Measurements from ENCODE around the gene GSTA3.
A peak's percentile ranks its signal among the peaks of the same experiment; 100 is the strongest.
"Not testable (repeated sequence)": the region's sequence is repeated elsewhere in the genome, so short reads cannot be mapped to it uniquely, and the experiment has no call there.

GSTA3 gene

DNA sequence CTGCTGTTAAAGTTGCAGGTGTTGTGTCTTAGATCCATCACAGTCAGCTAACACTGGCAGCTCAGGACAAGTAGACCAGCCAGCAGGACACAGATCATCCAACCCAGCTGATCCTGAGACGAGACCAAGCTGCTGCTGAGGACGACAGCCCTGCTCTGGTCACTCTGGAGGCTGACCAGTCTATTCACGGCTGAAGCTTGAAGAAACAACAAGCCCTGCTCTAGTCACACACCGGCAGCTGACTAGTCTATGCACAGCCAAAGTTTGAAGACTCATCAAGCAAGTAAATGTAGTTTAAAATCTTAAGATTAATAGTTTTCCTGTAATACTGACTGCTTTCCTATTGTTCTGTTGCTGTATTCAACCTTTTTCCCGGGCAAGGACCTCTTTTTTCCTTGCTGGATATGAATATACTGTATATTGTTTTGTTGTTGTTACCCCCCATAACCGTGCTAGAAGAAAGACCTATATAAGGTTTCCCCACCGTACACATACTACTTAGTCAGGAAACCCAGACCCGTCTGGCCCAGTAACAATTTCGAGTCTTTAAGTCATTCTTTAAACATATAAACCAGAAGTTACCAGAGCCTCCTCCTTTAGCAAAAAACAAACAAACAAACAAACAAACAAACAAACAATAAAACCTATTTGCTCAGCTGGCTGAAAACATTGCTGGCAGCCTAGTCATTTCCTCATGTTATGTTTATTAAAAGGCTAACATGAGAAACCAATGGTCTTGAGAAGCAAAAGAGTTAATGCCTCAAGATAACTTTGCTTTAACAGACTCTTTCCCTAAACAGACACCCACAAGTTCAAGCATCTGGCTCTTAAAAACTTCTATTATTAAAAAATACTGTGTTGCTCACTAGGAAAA, 16.7 kb upstream of the GSTA3 start:
- peak overlapping the region; percentile 34; the same call in 1 of the 2 replicates for H3K27ac ChIP-seq
- ChIA-PET POLR2A (ENCODE audit: low non-redundant PET) (no interaction called here), CTCF (interaction anchor here (0.7 kb wide), 1 partner anchor 1574 kb away, joined by 4 read pairs; no protein-coding TSS in a partner anchor)
- TF ChIP-seq, protein P1, sequence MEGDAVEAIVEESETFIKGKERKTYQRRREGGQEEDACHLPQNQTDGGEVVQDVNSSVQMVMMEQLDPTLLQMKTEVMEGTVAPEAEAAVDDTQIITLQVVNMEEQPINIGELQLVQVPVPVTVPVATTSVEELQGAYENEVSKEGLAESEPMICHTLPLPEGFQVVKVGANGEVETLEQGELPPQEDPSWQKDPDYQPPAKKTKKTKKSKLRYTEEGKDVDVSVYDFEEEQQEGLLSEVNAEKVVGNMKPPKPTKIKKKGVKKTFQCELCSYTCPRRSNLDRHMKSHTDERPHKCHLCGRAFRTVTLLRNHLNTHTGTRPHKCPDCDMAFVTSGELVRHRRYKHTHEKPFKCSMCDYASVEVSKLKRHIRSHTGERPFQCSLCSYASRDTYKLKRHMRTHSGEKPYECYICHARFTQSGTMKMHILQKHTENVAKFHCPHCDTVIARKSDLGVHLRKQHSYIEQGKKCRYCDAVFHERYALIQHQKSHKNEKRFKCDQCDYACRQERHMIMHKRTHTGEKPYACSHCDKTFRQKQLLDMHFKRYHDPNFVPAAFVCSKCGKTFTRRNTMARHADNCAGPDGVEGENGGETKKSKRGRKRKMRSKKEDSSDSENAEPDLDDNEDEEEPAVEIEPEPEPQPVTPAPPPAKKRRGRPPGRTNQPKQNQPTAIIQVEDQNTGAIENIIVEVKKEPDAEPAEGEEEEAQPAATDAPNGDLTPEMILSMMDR (conservative IDR thresholded peaks at IDR 0.05; ENCODE audit: low read depth) = no peak
- DNase-seq (ENCODE audit: low spot score) = no peak

DNA sequence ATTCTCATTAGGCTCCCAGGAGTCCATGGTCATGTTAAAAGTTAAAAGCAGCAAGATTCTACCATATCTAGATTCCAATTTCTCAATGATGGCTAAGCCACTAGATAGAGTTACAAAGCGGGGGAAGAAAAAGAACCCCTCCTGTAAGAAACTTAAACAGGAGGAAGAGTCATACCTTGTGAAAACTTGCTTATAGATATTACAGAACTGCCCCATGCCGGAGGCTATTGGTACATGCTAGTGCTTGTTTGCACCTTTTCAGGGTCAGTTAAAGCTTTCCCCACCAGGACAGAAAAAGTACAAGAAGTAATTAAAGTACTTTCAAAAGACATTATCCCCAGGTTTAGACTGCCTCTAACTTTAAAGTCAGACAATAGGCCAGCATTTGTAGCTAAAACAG, 15.5 kb upstream of the GSTA3 start:
- CTCF ChIA-PET = no interaction called here
- TF ChIP-seq, protein P1 (conservative IDR thresholded peaks at IDR 0.05; ENCODE audit: low read depth) = no peak
- DNase-seq (ENCODE audit: low spot score) = peak; percentile 40
- peak overlapping the region; percentile 64 for H3K27ac ChIP-seq
- POLR2A ChIA-PET (ENCODE audit: low non-redundant PET) = no interaction called here

DNA sequence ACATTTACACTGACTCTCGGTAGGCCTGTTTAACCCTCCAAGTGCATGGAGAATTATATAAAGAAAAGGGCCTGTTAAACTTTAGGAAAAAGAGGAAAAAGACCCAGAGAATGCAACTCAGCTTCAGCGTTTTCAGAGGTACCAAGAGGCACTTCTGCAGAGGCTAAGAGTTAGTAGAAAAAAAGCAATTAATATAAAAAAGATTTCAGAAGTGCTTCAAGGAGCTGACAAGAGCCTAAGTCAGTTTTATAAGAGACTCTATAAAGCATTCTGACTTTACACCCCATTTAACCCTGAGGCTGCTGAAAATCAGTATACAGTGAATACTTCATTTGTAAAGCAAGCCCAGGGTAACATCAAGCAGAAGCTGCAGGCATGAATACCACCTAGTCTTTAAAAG, 14.2 kb upstream of the GSTA3 start:
- H3K27ac ChIP-seq; POLR2A ChIA-PET (ENCODE audit: low non-redundant PET): not testable (repeated sequence)

DNA sequence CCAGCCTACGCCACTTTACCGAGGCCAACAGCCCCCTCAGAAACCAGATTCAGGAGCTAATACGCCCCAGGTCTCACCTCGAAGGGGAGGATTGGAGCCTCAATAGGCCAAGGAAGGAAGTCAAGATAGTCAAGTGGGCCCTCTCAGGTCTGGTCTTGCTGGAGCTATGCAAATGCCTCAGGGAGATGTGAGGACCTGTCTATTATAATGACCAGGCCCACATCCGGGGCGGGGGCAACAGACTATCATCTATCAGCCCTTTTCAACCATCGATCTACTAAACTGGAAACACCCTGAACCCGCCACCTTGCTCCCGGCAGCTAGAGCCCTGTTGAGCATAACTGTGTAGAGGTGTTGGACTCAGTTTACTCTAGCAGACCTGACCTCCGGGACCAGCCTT, 12.7 kb upstream of the GSTA3 start:
- TF ChIP-seq, protein P1 (conservative IDR thresholded peaks at IDR 0.05; ENCODE audit: low read depth) = no peak
- no peak overlapping the region for H3K27ac ChIP-seq
- CTCF ChIA-PET = no interaction called here
- POLR2A ChIA-PET (ENCODE audit: low non-redundant PET) = no interaction called here
- no peak for DNase-seq (ENCODE audit: low spot score)

More for the DNA sequence above, 14.2 kb upstream of the GSTA3 start:
- DNase-seq (ENCODE audit: low spot score); CTCF ChIA-PET: not testable (repeated sequence)

DNA sequence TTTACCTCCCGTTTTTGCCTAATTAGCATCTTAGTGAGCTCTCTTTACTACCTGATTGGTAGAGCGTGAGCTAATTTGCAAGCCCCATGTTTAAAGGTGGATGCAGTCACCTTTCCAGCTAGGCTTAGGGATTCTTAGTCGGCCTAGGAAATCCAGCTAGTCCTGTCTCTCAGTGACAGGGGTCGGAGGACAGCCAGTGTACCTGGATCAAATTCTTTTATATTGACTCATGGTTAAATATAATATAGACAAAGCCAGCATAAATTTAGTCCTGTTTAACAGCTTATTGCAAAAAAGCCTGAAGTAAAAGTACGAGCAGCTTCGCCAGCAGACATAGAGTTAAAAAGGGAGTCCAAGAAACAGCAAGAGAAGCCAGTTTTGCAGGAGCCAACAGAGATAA, 12.2 kb upstream of the GSTA3 start:
- POLR2A ChIA-PET (ENCODE audit: low non-redundant PET) = no interaction called here
- CTCF ChIA-PET = no interaction called here
- no peak for DNase-seq (ENCODE audit: low spot score)
- H3K27ac ChIP-seq = no peak overlapping the region
- TF ChIP-seq, protein P1 (conservative IDR thresholded peaks at IDR 0.05; ENCODE audit: low read depth) = no peak

DNA sequence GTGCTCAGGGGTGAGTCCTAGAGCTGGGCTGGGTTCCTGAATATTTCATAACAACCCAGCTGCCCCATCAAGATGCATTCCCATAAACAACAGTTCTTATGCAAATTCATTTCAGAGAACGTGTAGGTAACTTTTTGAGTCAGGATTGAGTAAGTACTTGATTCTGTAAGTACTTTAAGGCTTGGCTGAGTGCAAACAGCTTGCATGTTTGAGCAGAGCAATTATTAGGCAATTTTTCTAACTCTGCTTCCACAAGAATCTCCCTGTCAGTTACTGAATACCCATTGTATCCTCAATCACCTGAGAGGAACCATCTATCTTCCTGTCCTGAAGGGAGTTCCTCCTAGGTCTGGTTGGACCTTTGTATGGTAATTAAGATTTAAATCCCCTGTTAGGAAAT, 10.0 kb upstream of the GSTA3 start:
- peak; percentile 17 for DNase-seq (ENCODE audit: low spot score)
- CTCF ChIA-PET; H3K27ac ChIP-seq; POLR2A ChIA-PET (ENCODE audit: low non-redundant PET): not testable (repeated sequence)

DNA sequence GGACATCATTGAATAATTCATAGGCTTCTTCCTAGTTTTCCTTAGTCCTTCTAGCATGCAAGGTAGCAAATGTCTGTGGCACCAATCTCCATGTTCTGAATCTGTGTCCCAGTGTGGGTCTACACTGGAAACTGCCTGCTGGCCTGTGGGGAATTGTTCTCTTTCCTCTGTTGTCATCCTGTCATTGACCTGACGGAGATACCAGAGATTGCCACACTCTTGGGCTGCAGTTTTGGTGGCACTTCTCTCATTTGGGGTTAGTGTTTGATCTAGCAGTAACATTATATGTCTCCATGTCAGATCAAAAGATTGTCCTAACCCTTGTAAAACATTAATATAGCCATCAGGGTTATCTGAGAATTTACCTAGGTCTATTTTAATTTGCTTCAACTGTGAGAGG, 9.3 kb upstream of the GSTA3 start:
- CTCF ChIA-PET = not testable (repeated sequence)

DNA sequence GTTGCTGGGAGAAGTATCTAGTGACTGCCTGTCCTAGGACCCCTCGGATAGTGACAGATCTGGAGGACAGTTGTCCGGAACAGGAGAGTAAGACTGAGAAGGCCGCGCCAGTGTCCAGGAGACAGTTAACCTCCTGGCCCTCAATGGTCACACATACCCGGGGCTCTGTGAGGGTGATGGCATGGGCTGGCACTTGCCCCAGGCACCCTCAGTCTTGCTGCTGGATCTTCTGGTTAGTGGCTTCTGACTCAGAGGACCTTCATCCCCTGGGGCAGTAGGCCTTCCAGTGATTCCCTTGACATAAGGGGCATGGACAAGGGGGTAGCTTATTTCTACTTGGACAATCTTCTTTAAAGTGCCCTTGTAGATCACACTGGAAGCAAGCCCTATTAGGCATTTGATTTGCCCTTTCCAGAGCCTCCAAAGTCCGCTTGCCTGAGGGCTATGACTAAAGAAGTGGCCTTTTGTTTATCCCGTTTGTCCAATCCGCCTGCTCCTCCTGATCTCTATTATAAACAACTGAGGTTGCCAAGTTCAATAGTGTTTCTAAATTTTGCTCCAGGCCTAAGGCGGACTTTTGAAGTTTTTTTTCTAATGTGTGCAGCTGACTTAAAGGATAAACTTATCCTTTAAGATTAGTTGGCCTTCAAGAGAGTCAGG, 8.7 kb upstream of the GSTA3 start:
- ChIA-PET CTCF (interaction anchor here (0.6 kb wide), 1 partner anchor 27 kb away, joined by 4 read pairs; no protein-coding TSS in a partner anchor), POLR2A (ENCODE audit: low non-redundant PET) (interaction anchor here (0.5 kb wide), 1 partner anchor 568 kb away, joined by 4 read pairs; no protein-coding TSS in a partner anchor)
- H3K27ac ChIP-seq = not testable (repeated sequence)
- DNase-seq (ENCODE audit: low spot score) = peak; percentile 51

More for the DNA sequence above, 9.3 kb upstream of the GSTA3 start:
- not testable (repeated sequence) for H3K27ac ChIP-seq; DNase-seq (ENCODE audit: low spot score)
- POLR2A ChIA-PET (ENCODE audit: low non-redundant PET) = interaction anchor here (0.5 kb wide), 1 partner anchor 569 kb away, joined by 4 read pairs; no protein-coding TSS in a partner anchor
